Stimulated activated CD4-positive, alpha-beta T cell treated with anti-CD3 and anti-CD28 coated beads, TNF-alpha, amount 100 ng/mL, for 4 hours (primary cell): ENCODE measurements around the gene MXD1.

Source experiments
- DNase-seq, 3 experiments: peaks; one replicate each; pipeline ENCODE4 v3.0.0-alpha.2; 2020; ENCODE audit warnings: low read depth in 3 of 3

The MXD1 gene

DNA sequence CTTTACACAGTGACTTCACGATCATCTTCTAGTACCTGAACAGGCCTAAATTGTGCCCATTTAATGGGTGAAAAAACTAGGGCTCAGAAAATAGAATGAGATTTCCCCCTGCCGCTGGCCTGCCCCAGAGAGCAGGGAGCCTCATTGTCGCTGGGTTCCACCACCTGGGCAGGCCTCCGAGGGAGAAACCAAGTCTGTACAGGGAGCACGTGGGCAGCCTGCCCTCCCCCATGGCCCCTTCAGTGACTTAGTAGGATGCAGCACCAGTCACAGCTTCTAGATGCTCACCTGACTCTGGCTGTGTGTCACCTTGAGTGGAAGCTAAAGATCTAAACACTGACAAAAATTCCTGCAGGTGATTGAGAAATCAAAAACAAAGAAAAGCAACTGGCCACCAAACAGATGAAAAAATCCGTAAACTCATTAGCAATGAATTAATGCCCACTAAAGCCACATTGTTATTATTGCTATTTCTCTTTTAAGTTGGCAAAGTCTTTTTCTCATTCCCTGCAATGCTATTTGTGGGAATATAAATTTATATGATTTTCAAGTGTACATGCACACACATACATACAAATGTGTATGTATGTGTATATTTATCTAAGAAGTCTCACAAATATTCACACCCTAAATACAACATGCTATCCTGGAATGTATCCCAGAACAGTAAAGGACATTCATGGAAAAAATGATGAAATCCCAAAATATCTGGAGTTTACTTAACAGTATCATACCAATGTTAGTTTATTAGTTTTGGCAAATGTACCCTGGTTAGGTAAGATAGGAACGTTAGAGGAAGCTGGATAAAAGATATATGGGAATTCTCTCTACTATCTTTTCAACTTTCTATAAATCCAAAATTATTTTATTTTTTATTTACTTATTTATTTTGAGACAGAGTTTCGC lies 65.2 kb downstream of the MXD1 start:
- DNase-seq, result no peak

DNA sequence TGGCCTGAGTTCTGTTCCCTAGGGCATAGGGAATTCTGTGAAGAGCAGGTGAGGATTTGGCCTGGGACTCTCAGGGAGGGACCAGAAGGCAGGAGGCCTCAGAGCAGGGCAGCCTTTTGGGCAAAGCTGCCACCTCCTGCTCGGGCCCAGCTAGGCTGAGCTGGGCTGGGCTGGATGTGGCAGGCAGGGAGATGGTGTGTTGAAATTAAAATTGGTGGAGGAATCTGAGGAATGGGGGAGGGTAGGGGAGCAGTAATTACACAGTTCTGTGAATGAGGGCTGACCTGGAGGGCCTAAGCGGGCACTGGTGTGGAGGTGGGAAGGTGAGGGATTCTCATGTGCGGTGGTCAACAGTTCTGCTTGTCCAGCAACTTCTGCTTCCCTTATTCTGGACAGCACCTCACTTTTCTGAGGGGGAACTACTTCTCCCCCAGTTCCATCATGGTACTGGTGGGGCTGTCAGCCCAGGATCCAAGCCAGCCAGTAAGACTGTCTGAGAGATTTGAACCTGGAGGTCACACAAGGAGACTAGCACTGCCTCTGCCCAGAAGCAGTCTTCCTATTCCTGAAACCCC lies 68.6 kb downstream of the MXD1 start:
- no peak for DNase-seq

DNA sequence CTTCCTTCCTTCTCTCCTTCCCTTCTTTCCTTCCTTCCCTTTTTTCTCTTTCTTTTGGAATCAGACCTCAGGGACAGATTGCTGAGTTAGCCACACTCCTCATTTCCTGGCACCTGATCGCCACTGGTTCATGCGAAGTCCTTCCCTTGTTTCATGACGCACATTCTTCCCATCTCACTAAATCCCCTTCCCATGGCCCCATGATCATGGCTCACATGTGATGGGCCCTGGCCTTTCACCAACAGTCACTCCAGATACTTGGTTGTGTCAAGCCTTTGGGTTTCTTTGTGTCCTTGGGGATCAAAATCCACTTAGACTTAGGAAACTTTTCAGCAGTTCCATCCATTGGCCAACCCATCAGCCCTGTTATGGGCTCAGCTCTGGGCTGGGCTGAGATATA lies 70.3 kb downstream of the MXD1 start:
- DNase-seq, result no peak

DNA sequence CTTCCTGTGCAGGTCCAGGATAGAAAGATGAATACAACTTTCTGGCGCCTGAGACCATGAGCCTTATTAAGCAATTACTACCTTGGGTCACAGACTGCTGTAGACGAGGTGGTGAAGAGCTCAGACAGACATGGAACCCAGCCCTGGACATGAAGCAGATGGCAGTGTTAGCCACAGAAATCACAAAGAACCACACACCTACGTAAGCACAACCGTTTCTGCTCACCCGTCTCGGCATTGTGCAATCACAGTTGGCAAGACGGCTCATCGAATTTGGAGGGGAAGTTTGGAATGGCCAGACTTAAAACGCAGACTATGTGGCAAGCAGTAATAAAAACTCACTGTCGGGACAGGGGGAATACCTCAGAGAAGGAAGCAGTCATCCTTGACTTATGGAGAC lies 70.8 kb downstream of the MXD1 start:
- DNase-seq, result no peak

DNA sequence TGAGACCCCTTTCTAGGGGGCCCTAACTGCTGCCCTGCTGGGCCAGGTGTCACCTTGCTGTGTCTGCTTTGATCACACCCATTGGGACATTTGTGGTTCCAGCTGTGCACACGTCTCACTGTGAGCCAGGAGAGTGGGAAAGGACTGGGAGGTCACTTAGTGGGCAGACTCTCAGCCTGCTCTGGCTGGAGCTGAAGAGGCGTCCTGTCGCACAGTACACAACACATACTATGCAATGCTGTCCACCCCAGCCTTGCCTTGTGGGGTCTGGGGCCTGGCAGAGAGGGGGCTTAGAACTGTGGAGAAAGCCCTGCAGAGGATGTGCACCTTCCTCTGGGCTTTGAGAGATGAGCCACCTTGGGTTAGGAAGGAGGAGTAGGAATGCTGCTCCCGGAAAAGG lies 71.8 kb downstream of the MXD1 start:
- no peak for DNase-seq

DNA sequence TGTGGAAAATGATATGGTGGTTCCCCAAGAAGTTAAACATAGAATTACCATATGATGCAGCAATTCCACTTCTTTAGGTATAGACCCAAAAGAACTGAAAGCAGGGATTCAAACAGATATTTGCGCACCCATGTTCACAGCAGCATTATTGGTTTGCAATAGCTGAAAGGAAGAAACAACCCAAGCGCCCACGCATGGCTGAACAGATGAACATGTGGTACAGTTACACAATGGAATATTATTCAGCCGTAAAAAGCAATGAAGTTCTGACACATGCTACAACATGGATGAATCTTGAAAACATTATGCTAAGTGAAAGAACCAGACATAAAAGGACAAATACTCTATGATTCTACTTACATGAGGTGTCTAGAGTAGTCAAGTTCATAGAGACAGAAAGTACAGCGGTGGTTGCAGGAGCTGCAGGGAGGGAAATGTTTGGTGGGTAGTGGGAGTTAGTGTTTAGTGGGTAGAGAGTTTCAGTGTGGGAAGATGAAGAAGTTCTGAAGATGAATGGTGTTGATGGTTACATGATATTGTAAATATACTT lies 73.3 kb downstream of the MXD1 start:
- DNase-seq, result no peak

DNA sequence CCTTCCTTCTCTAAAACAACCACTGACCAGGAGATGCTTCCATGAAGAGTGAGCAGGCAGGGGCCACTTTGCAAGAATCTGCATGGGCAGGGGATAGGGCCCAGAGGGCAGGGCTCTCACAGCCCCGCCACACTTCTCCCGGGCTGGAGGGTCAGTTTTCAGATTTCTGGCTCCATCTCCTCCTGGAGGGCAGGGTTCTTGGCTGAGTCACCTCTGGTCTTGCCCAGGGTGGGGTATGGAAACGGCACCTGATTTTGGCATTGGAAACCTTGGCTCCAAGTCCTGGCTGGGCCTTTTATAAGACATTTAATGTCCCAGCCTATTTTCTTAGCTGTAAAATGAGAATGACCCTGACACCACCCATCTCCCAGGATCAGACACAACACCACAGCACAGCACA lies 74.1 kb downstream of the MXD1 start:
- no peak for DNase-seq

DNA sequence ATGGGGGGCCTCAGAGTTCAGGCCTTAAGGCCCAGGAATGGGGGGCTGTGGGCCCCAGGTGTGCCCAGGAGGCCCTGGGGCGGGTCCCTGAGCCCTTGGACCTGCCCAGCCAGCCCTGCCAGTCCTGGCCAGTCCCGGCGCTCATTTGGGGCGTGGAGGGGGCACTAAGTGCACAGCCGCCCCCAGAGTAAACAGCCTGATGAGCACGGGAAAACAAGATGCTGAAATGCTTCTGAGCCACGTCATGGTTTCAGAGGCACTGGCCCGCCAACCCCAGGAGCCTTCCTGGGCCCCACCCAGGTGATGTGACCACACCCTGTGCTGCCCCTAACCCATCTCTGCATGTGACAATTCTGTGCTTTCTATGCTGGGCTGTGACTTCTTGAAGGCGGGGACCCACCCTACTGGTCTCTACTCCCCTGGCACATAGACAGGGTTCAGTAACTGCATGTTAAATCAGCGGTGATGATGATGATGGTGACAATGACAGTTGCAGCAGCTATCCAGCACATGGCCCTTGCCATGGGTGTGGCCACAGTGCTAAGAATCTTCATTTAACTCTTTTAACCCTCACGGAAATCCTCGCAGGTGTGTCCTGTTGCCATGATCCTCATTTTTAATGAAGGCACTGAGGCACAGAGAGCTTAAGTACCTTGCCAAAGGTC lies 74.7 kb downstream of the MXD1 start:
- no peak for DNase-seq
